SHP77 (cell line): ENCODE measurements around the gene FRS2.
A peak's percentile ranks its signal among the peaks of the same experiment; 100 is the strongest.
"Not testable (repeated sequence)": the region's sequence is repeated elsewhere in the genome, so short reads cannot be mapped to it uniquely, and the experiment has no call there.

Source experiments
- DNase-seq, 2 experiments: peaks; one replicate each; lab custom pipeline; 2025; lab: John Stamatoyannopoulos, UW

The FRS2 gene

GRCh38 chr12:69470189-69471075 lies at the start of gene FRS2:
TSS of gene FRS2 (plus strand) at chr12:69470388. CDS start at chr12:69569031, 98,643 bp downstream.
- DNase-seq: peak; percentile 85 to 91

- DNase-seq: no peak
Observed at GRCh38 chr12:69421548-69421947, 48.6 kb upstream of the FRS2 start.

- DNase-seq: no peak
Observed at GRCh38 chr12:69423037-69423905, 46.9 kb upstream of the FRS2 start.

- DNase-seq: no peak
Observed at GRCh38 chr12:69425417-69425816, 44.8 kb upstream of the FRS2 start.

GRCh38 chr12:69428351-69429073 lies 41.7 kb upstream of the FRS2 start:
- no peak for DNase-seq

GRCh38 chr12:69430942-69431590 lies 39.1 kb upstream of the FRS2 start:
- no peak for DNase-seq

- DNase-seq: no peak
Observed at GRCh38 chr12:69431591-69432222, 38.5 kb upstream of the FRS2 start.

- no peak for DNase-seq
Observed at GRCh38 chr12:69433653-69434052, 36.5 kb upstream of the FRS2 start.

GRCh38 chr12:69435644-69436043 lies 34.5 kb upstream of the FRS2 start:
- peak in 1 of 2 experiments; percentile 0 for DNase-seq

GRCh38 chr12:69437073-69437472 lies 33.1 kb upstream of the FRS2 start:
- no peak for DNase-seq

- DNase-seq: no peak
Observed at GRCh38 chr12:69438539-69438938, 31.6 kb upstream of the FRS2 start.

- DNase-seq: no peak
Observed at GRCh38 chr12:69440016-69440415, 30.2 kb upstream of the FRS2 start.

GRCh38 chr12:69440886-69441285 lies 29.3 kb upstream of the FRS2 start:
- DNase-seq: no peak

- peak in 1 of 2 experiments; percentile 6 for DNase-seq
Observed at GRCh38 chr12:69442894-69443293, 27.3 kb upstream of the FRS2 start.

GRCh38 chr12:69443916-69444315 lies 26.3 kb upstream of the FRS2 start:
- no peak for DNase-seq

- no peak for DNase-seq
Observed at GRCh38 chr12:69447892-69448291, 22.3 kb upstream of the FRS2 start.

- not testable (repeated sequence) for DNase-seq
Observed at GRCh38 chr12:69452598-69453132, 17.5 kb upstream of the FRS2 start.

GRCh38 chr12:69456239-69456638 lies 13.9 kb upstream of the FRS2 start:
- no peak for DNase-seq

GRCh38 chr12:69457433-69457832 lies 12.8 kb upstream of the FRS2 start:
- DNase-seq: no peak

GRCh38 chr12:69459477-69459876 lies 10.7 kb upstream of the FRS2 start:
- no peak for DNase-seq

GRCh38 chr12:69464428-69464827 lies 5.8 kb upstream of the FRS2 start:
- no peak for DNase-seq
